Skeletal muscle cell (primary cell): ENCODE data around the gene MME.

ENCODE experiments used
- DNase-seq: peaks from one replicate; pipeline ENCODE4 v3.0.0-alpha.2; 2010; ENCODE audit warnings: low read depth
- H3K4me3 ChIP-seq: 2 replicates; pipeline ENCODE4 v1.5.1; 2011; ENCODE audit warnings: low read depth, mild to moderate bottlenecking, control low read depth, low read length, moderate library complexity

The MME gene

GRCh38 chr3:155079746-155080487 is at the start of gene MME:
TSS of gene MME (plus strand) at chr3:155080319. CDS start at chr3:155084168, 3,849 bp downstream.
- DNase-seq = peak; percentile 58
- H3K4me3 ChIP-seq = peak within 1 kb of the TSS; percentile 87

GRCh38 chr3:155031186-155031585 is 48.9 kb upstream of the MME start:
- no peak for DNase-seq
- no peak overlapping the region for H3K4me3 ChIP-seq

- DNase-seq = peak; percentile 79
These were observed 47.2 kb upstream of the MME start for GRCh38 chr3:155032918-155033317.

DNA sequence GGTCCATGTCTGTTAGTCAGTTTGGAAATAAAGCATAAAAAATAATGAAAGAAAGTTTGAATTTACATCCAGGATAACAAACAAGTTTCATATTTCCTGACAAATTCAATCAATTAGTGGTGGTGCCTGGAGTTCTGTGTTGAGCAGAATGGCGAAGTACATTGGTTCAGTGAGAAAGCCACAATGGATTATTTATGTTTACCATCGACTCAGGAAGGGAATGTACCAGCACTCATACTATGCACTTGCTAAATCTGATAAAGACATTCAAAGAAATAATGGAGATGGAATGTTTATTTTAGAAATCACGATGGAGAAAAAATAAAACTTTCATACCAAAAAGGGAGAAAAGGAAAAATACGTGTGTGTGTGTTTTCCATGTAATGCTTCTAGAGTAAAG is 45.3 kb upstream of the MME start:
- DNase-seq = no peak
- H3K4me3 ChIP-seq = no peak overlapping the region

More at GRCh38 chr3:155032918-155033317, 47.2 kb upstream of the MME start:
- no peak overlapping the region for H3K4me3 ChIP-seq

- DNase-seq = no peak
- H3K4me3 ChIP-seq = no peak overlapping the region
These were observed 44.6 kb upstream of the MME start for GRCh38 chr3:155035553-155035952.

DNA sequence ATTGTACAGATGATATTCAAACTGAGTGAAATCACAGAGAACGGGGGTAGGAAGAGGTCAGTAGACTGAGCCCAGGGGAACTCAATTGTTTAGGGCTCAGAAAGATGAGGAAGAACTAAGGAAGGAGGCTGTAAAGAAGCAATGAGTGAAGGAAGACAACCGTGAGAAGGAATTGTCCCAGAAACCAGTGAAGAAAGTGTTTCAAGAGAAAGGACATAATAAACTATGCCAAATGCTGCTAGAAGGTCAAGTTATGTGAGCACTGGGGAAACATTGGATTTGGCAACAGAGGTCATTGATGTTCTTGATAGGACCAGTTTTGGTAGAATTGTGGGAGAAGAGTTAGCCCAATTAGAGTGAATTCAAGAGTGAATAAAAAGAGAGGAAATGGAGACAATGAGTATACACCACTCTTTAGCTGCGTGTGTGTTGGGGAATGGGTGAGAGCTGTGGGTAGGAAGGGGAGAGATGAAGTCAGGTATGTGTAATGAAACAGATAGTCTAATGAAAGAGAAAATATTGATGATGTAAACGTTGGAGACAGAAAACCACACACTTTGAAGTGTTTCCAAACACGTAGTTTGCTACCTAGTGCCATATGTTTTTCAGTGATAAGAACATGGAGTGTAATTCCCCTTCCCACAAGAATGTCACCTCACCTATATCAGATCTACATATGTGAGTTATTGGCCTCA is 42.5 kb upstream of the MME start:
- DNase-seq = no peak
- H3K4me3 ChIP-seq = no peak overlapping the region

DNA sequence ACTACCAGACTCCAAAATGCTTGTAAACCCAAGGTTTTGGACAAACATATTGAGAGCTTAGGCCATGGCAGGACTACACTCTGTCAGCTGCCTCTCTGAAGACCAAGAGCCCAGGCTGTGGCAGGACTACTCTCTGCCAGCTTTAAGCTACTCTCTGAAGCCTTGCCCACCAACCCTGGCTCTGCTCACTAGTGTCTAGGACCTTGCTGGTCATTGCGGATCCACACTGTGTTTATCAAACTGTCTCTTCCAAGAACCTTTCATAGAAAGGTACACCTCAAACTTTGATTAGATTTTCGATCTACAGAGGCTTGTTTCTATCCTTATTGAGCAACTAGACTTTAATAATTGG is 41.9 kb upstream of the MME start:
- no peak overlapping the region for H3K4me3 ChIP-seq

DNA sequence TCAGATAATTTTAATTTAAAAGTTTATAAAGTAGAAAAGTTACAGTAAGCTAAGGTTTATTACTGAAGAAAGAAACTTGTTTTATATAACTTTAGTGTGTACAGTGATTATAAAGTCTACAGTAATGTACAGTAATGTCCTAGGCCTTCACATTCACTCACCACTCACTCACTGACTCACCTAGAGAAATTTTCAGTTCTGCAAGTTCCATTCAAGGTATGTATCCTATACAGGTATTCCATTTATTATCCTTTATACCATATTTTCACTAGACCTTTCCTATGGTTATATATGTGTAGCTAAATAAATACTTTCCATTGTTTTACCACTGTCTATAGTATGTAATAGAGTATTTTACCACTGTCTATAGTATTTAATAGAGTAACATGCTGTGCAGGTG is 33.2 kb upstream of the MME start:
- no peak overlapping the region for H3K4me3 ChIP-seq
- no peak for DNase-seq

More for the DNA sequence above, 41.9 kb upstream of the MME start:
- DNase-seq = no peak

DNA sequence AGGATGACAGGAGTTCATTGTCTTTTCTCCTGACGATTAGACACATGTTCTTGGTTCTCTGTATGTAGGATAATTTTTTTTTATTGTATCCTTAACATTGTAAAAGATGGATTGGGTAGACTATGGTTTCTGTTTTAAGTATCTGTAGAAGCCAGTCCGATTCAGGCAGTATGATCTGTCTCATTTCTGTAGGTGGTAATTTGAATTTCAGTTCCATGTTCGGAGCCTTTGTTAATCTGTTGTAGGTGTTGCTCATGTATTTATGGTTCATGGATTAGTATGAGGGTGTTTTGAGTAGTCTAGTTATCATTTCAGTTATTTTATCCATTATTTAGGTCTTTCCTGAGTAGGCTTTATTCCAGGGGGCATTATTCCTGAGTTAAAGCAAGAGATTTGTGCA is 32.4 kb upstream of the MME start:
- H3K4me3 ChIP-seq = no peak overlapping the region
- no peak for DNase-seq

GRCh38 chr3:155049959-155050358 is 30.2 kb upstream of the MME start:
- DNase-seq = no peak
- no peak overlapping the region for H3K4me3 ChIP-seq

DNA sequence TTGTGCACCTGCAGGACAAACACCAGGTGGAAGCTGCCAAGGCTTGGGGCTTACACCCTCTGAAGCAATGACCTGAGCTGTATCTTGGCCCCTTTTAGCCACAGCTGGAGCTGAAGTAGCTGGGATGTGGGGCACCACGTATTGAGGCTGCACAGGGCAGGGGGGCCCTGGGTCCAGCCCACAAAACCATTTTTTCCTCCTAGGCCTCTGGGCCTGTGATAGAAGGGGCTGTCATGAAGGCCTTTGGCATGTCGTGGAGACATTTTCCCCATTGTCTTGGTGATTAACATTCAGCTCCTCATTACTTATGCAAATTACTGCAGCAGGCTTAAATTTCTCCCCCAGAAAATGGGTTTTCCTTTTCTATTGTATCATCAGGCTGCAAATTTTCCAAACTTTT is 27.6 kb upstream of the MME start:
- H3K4me3 ChIP-seq = no peak overlapping the region
- no peak for DNase-seq

DNA sequence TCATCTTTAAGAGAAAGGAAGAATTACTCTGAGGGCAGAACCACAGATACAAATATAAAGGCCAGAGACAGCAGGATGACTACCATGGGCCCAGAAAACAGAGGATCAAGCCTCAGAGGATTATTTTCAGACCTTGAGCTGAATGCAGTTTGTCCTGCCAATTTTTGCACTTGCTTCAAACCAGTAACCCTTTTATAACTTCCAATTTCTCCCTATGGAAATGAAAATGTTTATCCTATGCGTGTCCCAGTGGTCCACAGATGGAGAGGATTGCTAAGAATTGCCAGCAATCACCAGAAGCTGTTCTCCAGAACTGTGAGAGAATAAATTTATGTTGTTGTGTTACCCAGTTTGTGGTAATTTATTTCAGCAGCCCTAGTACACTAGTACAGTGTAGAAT is 26.4 kb upstream of the MME start:
- H3K4me3 ChIP-seq = no peak overlapping the region
- DNase-seq = no peak

- DNase-seq = peak; percentile 45
- no peak overlapping the region for H3K4me3 ChIP-seq
These were observed 15.2 kb upstream of the MME start for GRCh38 chr3:155064920-155065319.

DNA sequence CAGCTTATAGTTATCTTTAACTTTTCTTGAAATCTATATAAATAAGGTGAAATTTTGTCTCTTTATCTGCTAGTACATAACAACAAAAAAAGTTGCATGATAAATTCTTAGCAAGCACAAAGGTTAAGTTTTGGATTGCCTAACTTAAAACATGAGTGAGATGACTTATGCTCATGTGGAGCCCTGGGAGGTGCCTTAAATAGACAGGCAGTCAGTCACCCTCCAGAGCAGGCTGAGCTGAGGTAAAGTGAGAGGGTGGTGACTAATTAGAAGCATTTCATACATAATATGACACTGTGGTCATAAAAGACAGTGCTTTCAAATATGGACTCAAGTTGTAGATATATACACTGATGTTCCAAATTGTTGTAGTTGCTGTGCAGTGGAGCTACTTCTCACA is 14.6 kb upstream of the MME start:
- DNase-seq = peak; percentile 89
- H3K4me3 ChIP-seq = no peak overlapping the region

DNA sequence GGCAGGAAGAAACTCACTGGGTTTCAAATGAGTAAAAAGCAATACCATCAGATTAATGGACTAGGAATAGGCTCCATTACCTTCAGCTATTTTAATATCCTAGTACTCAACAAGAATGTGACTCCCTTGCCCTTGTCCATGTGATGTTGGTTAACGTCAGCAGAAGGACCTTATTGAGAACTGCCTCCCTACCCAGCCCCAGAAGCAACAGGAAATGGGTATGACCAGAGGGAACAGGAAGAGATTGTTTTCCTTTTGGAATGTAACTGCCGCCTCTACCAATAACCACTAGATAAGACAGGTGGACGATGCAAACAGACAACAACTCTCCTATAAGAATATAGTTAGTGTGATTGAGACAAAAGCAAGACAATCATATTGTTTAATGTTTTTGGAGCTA is 10.4 kb upstream of the MME start:
- DNase-seq = peak; percentile 72
- H3K4me3 ChIP-seq = no peak overlapping the region

- no peak for DNase-seq
- H3K4me3 ChIP-seq = no peak overlapping the region
These were observed 9.8 kb upstream of the MME start for GRCh38 chr3:155070316-155070715.

DNA sequence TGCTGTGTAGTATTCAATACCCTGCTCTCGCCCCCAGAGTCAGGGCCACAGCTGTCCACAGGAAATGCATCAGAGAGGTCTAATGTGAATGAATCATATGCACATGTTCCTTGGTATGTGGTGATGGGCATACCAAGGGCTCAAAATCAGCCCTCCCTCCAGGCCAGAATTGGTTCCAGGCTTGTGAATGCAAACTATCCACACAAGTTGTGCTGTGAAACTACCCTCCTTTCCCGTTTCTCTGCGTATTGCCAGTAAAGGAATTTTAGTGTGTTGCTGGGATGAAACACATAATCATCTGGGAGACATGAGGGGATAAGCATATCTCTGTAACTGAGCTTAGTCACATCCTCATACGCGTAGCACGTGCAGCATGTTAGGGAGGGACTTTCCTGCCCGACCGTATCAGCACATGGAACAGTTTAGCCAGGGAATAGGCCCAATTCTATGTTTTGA is 9.2 kb upstream of the MME start:
- H3K4me3 ChIP-seq = no peak overlapping the region
- DNase-seq = peak; percentile 99

DNA sequence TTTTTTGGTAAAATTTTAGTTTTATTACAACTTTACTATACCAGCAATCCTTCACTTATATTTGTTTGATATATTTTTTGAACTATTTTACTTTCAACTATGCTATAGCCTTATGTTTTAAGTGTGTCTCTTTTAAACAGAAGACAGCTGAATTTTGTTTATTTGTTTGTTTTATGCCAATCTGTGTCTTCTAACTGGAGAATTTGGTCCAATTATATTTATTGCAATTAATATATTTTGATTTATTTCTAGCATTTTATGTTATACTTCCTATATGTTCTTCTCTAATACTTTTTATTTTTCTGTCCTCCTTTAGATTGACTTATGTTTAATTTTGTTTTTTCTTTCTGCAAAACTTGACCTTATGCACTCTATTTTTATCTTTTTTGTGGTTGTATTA is 4.9 kb upstream of the MME start:
- no peak overlapping the region for H3K4me3 ChIP-seq
- no peak for DNase-seq

DNA sequence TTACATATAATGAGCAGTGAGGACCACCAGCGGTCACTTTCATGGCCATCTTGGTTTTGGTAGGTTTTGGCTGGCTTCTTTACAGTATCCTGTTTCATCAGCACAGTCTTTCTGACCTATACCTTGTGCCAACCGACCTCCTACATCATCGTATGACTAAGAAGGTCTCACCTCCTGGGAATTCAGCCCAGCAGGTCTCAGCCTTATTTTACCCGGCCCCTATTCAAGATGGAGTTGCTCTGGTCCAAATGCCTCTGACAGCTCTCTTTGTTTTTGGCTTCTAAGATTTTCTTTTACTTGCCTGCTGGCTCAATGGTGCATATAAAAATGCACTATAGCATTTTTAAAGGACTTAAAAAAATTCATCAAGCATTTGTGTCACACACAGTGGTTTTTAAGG is 3.2 kb upstream of the MME start:
- no peak for DNase-seq
- no peak overlapping the region for H3K4me3 ChIP-seq

DNA sequence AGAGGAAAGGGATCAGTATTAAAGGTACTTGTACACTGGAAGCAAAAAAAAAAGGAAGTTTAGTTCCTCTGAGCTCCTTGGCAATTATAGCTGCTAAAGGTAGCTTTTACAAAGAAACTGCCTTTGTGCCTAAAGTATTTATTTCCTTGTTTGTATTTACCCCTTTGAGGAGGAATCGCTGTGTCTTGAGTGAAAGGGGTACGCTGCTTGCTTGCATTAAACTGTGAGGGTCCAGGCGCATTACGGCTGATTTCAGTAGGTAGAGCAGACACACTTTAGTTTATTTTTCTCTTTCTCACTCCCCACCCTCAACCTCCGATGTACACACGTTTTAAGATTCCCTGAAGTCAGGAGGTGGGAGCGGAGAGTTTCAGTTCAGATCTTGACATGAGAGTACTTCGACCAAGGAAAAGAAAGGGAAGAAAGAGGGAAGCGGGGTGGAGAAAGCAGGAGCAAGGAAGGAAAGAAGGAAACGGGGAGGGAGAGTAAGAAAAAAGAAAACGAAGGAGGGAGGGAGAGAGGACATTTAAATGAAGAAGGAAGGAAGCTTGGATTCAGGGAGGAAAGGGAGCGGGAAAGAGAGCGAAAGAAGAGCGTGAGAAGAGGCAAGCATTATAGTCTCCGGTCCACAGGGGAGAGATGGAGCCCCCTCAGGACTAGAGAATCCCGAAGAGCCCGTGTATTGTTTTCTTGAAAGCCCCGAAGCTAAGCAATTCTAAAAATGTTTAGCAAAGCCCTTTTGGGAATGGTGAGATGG is 1.2 kb upstream of the MME start:
- DNase-seq = no peak
- peak overlapping the region; percentile 87 for H3K4me3 ChIP-seq

DNA sequence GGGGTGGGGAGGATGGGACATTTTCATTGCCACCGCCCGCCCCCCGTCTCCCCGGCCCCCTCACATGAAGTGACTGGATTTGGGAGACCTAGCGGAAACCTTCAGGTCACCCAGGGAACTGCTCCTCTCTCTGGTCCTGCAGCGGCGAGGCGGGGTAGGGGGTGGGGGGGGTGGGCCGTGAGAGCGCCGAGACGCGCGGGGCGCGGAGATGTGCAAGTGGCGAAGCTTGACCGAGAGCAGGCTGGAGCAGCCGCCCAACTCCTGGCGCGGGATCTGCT is 712 bp upstream of the MME start:
- DNase-seq = peak; percentile 42
- peak overlapping the region; percentile 87 for H3K4me3 ChIP-seq
